ENCODE measurements around the gene NSUN4. TPM values are rescaled to one million over a fixed set of nuclear protein-coding genes. Genes with fewer than 3 reads are reported as not detected.

NSUN4 gene
- total RNA-seq, 1 donor from 2014 or later, result 27.8 TPM

Other genes with a start within 250 kb of the NSUN4 start
- gene PIK3R3, start 208.2 kb upstream of the NSUN4 start, total RNA-seq (ENCODE audit: unreplicated experiment), result 38.1 TPM
- 1.1 TPM for gene TSPAN1, start 165.7 kb upstream of the NSUN4 start, total RNA-seq (ENCODE audit: unreplicated experiment)
- gene P3R3URF, start 164.3 kb upstream of the NSUN4 start, total RNA-seq (ENCODE audit: unreplicated experiment), result not detected
- gene POMGNT1, start 142.4 kb upstream of the NSUN4 start, total RNA-seq (ENCODE audit: unreplicated experiment), result 37.8 TPM
- gene LURAP1, start 137.5 kb upstream of the NSUN4 start, total RNA-seq (ENCODE audit: unreplicated experiment), result 0.41 TPM
- 9.3 TPM for gene RAD54L, start 93.0 kb upstream of the NSUN4 start, total RNA-seq (ENCODE audit: unreplicated experiment)
- gene LRRC41, start 37.2 kb upstream of the NSUN4 start, total RNA-seq (ENCODE audit: unreplicated experiment), result 73.5 TPM
- gene UQCRH, start 37.1 kb upstream of the NSUN4 start, total RNA-seq (ENCODE audit: unreplicated experiment), result 317 TPM
- gene FAAH, start 53.5 kb downstream of the NSUN4 start, total RNA-seq (ENCODE audit: unreplicated experiment), result 2.7 TPM
- gene DMBX1, start 149.0 kb downstream of the NSUN4 start, total RNA-seq (ENCODE audit: unreplicated experiment), result not detected
- gene KNCN, start 210.8 kb downstream of the NSUN4 start, total RNA-seq (ENCODE audit: unreplicated experiment), result not detected

Measured in endothelial cell (in vitro differentiated cells).